WTC11 (cell line): ENCODE data around the gene GABRB3. TPM values are rescaled to one million over a fixed set of nuclear protein-coding genes. Genes with fewer than 3 reads are reported as not detected.

Experiments used
- ATAC-seq: fragments of 200-7000 bp; cut with Tn5 transposase; 2 replicates; pipeline ENCODE4 v1.10.0; 2021; ENCODE audit warnings: mild to moderate bottlenecking, moderate library complexity
- CTCF ChIA-PET: fragments of 300-600 bp; sonication (Branson Sonifier 250); formaldehyde crosslinking; loops from one replicate; lab custom pipeline; 2021; ENCODE audit warnings: antibody characterized with exemption; lab: Charles Lee
- POLR2A ChIA-PET: fragments of 350-600 bp; sonication (Branson Sonifier 250); formaldehyde crosslinking; loops from one replicate; lab custom pipeline; 2021; ENCODE audit warnings: antibody characterized with exemption; lab: Charles Lee
- DNase-seq: peaks from one replicate; pipeline ENCODE4 v3.0.0; 2021; ENCODE audit warnings: low spot score
- H3K27ac Mint-ChIP-seq: 2 replicates; pipeline ENCODE4 v1.8.0; 2021; ENCODE audit warnings: mixed read lengths
- H3K27me3 Mint-ChIP-seq: 2 replicates; pipeline ENCODE4 v1.8.0; 2021; ENCODE audit warnings: low read depth, mild to moderate bottlenecking, moderate library complexity, mixed read lengths
- H3K36me3 Mint-ChIP-seq: 2 replicates; pipeline ENCODE4 v1.8.0; 2021; ENCODE audit warnings: mixed read lengths
- H3K4me1 Mint-ChIP-seq: 2 replicates; pipeline ENCODE4 v1.8.0; 2022; ENCODE audit warnings: mixed read lengths
- H3K4me3 Mint-ChIP-seq: 2 replicates; pipeline ENCODE4 v1.8.0; 2021; ENCODE audit warnings: mild to moderate bottlenecking, moderate library complexity, mixed read lengths
- H3K9me3 Mint-ChIP-seq: 2 replicates; pipeline ENCODE4 v1.8.0; 2021; ENCODE audit warnings: mixed read lengths
- ARID4B ChIP-seq: sonication (generic); formaldehyde crosslinking; IDR thresholded peaks from 2 replicates; pipeline ENCODE4 v1.8.0; 2023; ENCODE audit warnings: missing genetic modification reagents, mild to moderate bottlenecking, borderline replicate concordance
- ATF3 ChIP-seq: sonication (generic); formaldehyde crosslinking; conservative IDR thresholded peaks from 2 replicates; pipeline ENCODE4 v1.8.1; 2022; ENCODE audit warnings: mild to moderate bottlenecking, missing genetic modification reagents
- ERG ChIP-seq: fragments of 250-450 bp; sonication (Bioruptor Pico); IDR thresholded peaks from 2 replicates; pipeline ENCODE4 v1.8.0; 2021; ENCODE audit warnings: mild to moderate bottlenecking
- MXD4 ChIP-seq: fragments of 250-450 bp; sonication (Bioruptor Pico); IDR thresholded peaks from 2 replicates; pipeline ENCODE4 v1.8.0; 2021; ENCODE audit warnings: mild to moderate bottlenecking, moderate library complexity, borderline replicate concordance
- NFE2L1 ChIP-seq: sonication (generic); formaldehyde crosslinking; IDR thresholded peaks from 2 replicates; pipeline ENCODE4 v1.8.1; 2023; ENCODE audit warnings: missing genetic modification reagents
- RORB ChIP-seq: fragments of 250-450 bp; sonication (Bioruptor Pico); IDR thresholded peaks from 2 replicates; pipeline ENCODE4 v1.9.0; 2021; ENCODE audit warnings: mild to moderate bottlenecking
- SMAD4 ChIP-seq: sonication (generic); formaldehyde crosslinking; IDR thresholded peaks from 2 replicates; pipeline ENCODE4 v1.8.0; 2022; ENCODE audit warnings: mild to moderate bottlenecking, missing genetic modification reagents
- SOX15 ChIP-seq: fragments of 250-450 bp; sonication (Bioruptor Pico); IDR thresholded peaks from 2 replicates; pipeline ENCODE4 v1.9.0; 2021; ENCODE audit warnings: mild to moderate bottlenecking
- TEAD4 ChIP-seq: sonication (generic); formaldehyde crosslinking; IDR thresholded peaks from 2 replicates; pipeline ENCODE4 v1.8.0; 2022; ENCODE audit warnings: mild to moderate bottlenecking, missing genetic modification reagents
- ZBTB21 ChIP-seq: sonication (generic); formaldehyde crosslinking; IDR thresholded peaks from 2 replicates; pipeline ENCODE4 v1.8.1; 2023; ENCODE audit warnings: mild to moderate bottlenecking, missing genetic modification reagents, borderline replicate concordance
- ZNF219 ChIP-seq: sonication (generic); formaldehyde crosslinking; IDR thresholded peaks from 2 replicates; pipeline ENCODE4 v1.8.0; 2023; ENCODE audit warnings: missing genetic modification reagents, mild to moderate bottlenecking, borderline replicate concordance
- ZNF317 ChIP-seq: sonication (generic); formaldehyde crosslinking; IDR thresholded peaks from 2 replicates; pipeline ENCODE4 v1.8.1; 2023; ENCODE audit warnings: low read depth, mild to moderate bottlenecking, moderate library complexity, missing genetic modification reagents, borderline replicate concordance
- ZNF416 ChIP-seq: fragments of 250-450 bp; sonication (Bioruptor Pico); IDR thresholded peaks from 2 replicates; pipeline ENCODE4 v1.9.0; 2021; ENCODE audit warnings: mild to moderate bottlenecking, inconsistent platforms
- ZNF671 ChIP-seq: fragments of 250-450 bp; sonication (Bioruptor Pico); IDR thresholded peaks from 2 replicates; pipeline ENCODE4 v1.8.0; 2021; ENCODE audit warnings: mild to moderate bottlenecking
- total RNA-seq: library from RNA; stranded (reverse); gene quantifications from 3 replicates; pipeline ENCODE4 v1.2.3, GENCODE V29; 2021
- TF ChIP-seq, protein P1 (sequence below): sonication (generic); formaldehyde crosslinking; IDR thresholded peaks from 2 replicates; pipeline ENCODE4 v1.8.0; 2022; ENCODE audit warnings: mild to moderate bottlenecking, missing genetic modification reagents
- TF ChIP-seq, protein P2 (sequence below): fragments of 250-450 bp; sonication (Bioruptor Pico); IDR thresholded peaks from 2 replicates; pipeline ENCODE4 v1.9.0; 2021; ENCODE audit warnings: mild to moderate bottlenecking, borderline replicate concordance
- TF ChIP-seq, protein P3 (sequence below): sonication (generic); formaldehyde crosslinking; IDR thresholded peaks from 2 replicates; pipeline ENCODE4 v1.8.0; 2023; ENCODE audit warnings: mild to moderate bottlenecking, missing genetic modification reagents
- TF ChIP-seq, protein P4 (sequence below): fragments of 250-450 bp; sonication (Bioruptor Pico); IDR thresholded peaks from 2 replicates; pipeline ENCODE4 v1.9.0; 2021; ENCODE audit warnings: mild to moderate bottlenecking

Gene GABRB3
- total RNA-seq, 1 experiment from 2014 or later: 203 TPM

- CTCF ChIA-PET: interaction anchor here (1.4 to 2.2 kb wide), 2 partner anchors 46 to 151 kb away, joined by 4 to 7 read pairs; no protein-coding TSS in a partner anchor
- no peak for DNase-seq
Observed at GRCh38 chr15:26713498-26713897, 59.4 kb downstream of the GABRB3 start.

DNA sequence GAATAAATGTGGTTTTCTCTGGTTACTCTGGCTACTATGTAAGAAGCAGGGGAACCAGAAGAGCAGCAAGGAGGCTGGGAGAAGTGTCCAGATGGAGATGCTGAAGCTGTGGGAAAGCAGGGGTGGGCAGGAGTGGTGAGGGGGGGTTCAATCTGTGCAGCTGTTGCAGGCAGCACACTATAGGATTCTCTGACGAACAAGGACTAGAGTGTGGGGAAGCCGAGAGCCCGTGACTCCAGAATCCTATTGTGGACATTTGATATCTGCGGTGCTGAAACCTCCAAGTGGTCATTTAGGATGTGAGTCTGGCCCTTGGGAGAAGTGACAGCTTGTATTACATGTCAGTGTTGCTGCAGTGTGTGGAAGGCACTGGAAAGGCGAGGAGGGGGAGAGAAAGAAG is 60.5 kb downstream of the GABRB3 start:
- Mint-ChIP-seq H3K27me3 (no peaks in the 10 kb centered on the region), H3K9me3 (peaks cover 7% of the 10 kb centered on the region), H3K36me3 (peaks cover 11% of the 10 kb centered on the region), H3K4me1 (peaks cover 78% of the 10 kb centered on the region), H3K4me3 (no peak overlapping the region), H3K27ac (peak overlapping the region; percentile 60; the same call in 1 of the 2 replicates)
- DNase-seq: no peak
- TF ChIP-seq NFE2L1 (no peak), ERG (CRISPR knock-in tag) (no peak), ATF3 (CRISPR knock-in tag) (no peak), ZNF671 (CRISPR knock-in tag) (no peak), RORB (CRISPR knock-in tag) (no peak), ZNF416 (no peak), SMAD4 (no peak), TEAD4 (no peak), SOX15 (CRISPR knock-in tag) (no peak), MXD4 (CRISPR knock-in tag) (no peak), ZNF219 (CRISPR knock-in tag) (no peak), ARID4B (CRISPR knock-in tag) (no peak), ZNF317 (CRISPR knock-in tag) (no peak)
- TF ChIP-seq, protein P1, sequence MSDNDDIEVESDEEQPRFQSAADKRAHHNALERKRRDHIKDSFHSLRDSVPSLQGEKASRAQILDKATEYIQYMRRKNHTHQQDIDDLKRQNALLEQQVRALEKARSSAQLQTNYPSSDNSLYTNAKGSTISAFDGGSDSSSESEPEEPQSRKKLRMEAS (CRISPR knock-in tag): no peak
- TF ChIP-seq, protein P2, sequence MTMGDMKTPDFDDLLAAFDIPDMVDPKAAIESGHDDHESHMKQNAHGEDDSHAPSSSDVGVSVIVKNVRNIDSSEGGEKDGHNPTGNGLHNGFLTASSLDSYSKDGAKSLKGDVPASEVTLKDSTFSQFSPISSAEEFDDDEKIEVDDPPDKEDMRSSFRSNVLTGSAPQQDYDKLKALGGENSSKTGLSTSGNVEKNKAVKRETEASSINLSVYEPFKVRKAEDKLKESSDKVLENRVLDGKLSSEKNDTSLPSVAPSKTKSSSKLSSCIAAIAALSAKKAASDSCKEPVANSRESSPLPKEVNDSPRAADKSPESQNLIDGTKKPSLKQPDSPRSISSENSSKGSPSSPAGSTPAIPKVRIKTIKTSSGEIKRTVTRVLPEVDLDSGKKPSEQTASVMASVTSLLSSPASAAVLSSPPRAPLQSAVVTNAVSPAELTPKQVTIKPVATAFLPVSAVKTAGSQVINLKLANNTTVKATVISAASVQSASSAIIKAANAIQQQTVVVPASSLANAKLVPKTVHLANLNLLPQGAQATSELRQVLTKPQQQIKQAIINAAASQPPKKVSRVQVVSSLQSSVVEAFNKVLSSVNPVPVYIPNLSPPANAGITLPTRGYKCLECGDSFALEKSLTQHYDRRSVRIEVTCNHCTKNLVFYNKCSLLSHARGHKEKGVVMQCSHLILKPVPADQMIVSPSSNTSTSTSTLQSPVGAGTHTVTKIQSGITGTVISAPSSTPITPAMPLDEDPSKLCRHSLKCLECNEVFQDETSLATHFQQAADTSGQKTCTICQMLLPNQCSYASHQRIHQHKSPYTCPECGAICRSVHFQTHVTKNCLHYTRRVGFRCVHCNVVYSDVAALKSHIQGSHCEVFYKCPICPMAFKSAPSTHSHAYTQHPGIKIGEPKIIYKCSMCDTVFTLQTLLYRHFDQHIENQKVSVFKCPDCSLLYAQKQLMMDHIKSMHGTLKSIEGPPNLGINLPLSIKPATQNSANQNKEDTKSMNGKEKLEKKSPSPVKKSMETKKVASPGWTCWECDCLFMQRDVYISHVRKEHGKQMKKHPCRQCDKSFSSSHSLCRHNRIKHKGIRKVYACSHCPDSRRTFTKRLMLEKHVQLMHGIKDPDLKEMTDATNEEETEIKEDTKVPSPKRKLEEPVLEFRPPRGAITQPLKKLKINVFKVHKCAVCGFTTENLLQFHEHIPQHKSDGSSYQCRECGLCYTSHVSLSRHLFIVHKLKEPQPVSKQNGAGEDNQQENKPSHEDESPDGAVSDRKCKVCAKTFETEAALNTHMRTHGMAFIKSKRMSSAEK: no peak
- TF ChIP-seq, protein P3, sequence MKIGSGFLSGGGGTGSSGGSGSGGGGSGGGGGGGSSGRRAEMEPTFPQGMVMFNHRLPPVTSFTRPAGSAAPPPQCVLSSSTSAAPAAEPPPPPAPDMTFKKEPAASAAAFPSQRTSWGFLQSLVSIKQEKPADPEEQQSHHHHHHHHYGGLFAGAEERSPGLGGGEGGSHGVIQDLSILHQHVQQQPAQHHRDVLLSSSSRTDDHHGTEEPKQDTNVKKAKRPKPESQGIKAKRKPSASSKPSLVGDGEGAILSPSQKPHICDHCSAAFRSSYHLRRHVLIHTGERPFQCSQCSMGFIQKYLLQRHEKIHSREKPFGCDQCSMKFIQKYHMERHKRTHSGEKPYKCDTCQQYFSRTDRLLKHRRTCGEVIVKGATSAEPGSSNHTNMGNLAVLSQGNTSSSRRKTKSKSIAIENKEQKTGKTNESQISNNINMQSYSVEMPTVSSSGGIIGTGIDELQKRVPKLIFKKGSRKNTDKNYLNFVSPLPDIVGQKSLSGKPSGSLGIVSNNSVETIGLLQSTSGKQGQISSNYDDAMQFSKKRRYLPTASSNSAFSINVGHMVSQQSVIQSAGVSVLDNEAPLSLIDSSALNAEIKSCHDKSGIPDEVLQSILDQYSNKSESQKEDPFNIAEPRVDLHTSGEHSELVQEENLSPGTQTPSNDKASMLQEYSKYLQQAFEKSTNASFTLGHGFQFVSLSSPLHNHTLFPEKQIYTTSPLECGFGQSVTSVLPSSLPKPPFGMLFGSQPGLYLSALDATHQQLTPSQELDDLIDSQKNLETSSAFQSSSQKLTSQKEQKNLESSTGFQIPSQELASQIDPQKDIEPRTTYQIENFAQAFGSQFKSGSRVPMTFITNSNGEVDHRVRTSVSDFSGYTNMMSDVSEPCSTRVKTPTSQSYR: no peak
- TF ChIP-seq, protein P4, sequence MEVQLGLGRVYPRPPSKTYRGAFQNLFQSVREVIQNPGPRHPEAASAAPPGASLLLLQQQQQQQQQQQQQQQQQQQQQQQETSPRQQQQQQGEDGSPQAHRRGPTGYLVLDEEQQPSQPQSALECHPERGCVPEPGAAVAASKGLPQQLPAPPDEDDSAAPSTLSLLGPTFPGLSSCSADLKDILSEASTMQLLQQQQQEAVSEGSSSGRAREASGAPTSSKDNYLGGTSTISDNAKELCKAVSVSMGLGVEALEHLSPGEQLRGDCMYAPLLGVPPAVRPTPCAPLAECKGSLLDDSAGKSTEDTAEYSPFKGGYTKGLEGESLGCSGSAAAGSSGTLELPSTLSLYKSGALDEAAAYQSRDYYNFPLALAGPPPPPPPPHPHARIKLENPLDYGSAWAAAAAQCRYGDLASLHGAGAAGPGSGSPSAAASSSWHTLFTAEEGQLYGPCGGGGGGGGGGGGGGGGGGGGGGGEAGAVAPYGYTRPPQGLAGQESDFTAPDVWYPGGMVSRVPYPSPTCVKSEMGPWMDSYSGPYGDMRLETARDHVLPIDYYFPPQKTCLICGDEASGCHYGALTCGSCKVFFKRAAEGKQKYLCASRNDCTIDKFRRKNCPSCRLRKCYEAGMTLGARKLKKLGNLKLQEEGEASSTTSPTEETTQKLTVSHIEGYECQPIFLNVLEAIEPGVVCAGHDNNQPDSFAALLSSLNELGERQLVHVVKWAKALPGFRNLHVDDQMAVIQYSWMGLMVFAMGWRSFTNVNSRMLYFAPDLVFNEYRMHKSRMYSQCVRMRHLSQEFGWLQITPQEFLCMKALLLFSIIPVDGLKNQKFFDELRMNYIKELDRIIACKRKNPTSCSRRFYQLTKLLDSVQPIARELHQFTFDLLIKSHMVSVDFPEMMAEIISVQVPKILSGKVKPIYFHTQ: no peak
- POLR2A ChIA-PET: no interaction called here
- CTCF ChIA-PET: interaction anchor here (0.9 to 2.2 kb wide), 5 partner anchors 9 to 153 kb away, joined by 3 to 8 read pairs (median 5); no protein-coding TSS in a partner anchor
- no peak for ATAC-seq

More at GRCh38 chr15:26713498-26713897, 59.4 kb downstream of the GABRB3 start:
- TF ChIP-seq ZBTB21 (CRISPR knock-in tag): no peak
- TF ChIP-seq, all 79 proteins: peak for 0
- Mint-ChIP-seq H3K27ac (peak overlapping the region; percentile 60), H3K9me3 (peaks cover 11% of the 10 kb centered on the region), H3K4me1 (peaks cover 75% of the 10 kb centered on the region), H3K27me3 (no peaks in the 10 kb centered on the region), H3K36me3 (peaks cover 16% of the 10 kb centered on the region), H3K4me3 (no peak overlapping the region)
- no peak for ATAC-seq
- POLR2A ChIA-PET: no interaction called here
